CD4-positive, alpha-beta T cell treated with Interleukin-15 for 1 hour (primary cell): Measurements from ENCODE around the gene ZNHIT3.

Experiments
- DNase-seq: peaks from one replicate; pipeline ENCODE4 v3.0.0-alpha.2; 2020

Gene ZNHIT3

GRCh38 chr17:36515837-36516236 lies 29.4 kb downstream of the ZNHIT3 start:
- DNase-seq: no peak

- DNase-seq: no peak
Observed at GRCh38 chr17:36523113-36523512, 36.6 kb downstream of the ZNHIT3 start.

GRCh38 chr17:36524428-36524876 lies 38.0 kb downstream of the ZNHIT3 start:
- DNase-seq: no peak

GRCh38 chr17:36525113-36525512 lies 38.6 kb downstream of the ZNHIT3 start:
- no peak for DNase-seq

- no peak for DNase-seq
Observed at GRCh38 chr17:36525888-36526287, 39.4 kb downstream of the ZNHIT3 start.

GRCh38 chr17:36527621-36528250 lies 41.3 kb downstream of the ZNHIT3 start:
- no peak for DNase-seq

GRCh38 chr17:36529121-36529520 lies 42.6 kb downstream of the ZNHIT3 start:
- DNase-seq: no peak

- no peak for DNase-seq
Observed at GRCh38 chr17:36532435-36532975, 46.0 kb downstream of the ZNHIT3 start.

GRCh38 chr17:36533935-36534839 lies 47.7 kb downstream of the ZNHIT3 start:
- peak; percentile 52 for DNase-seq

GRCh38 chr17:36534840-36535668 lies 48.6 kb downstream of the ZNHIT3 start, which contains the start of the genes MYO19 and PIGW:
MYO19 (minus strand) TSS chr17:36534868; CDS start chr17:36532538, 2,330 bp downstream.
PIGW (plus strand) TSS chr17:36534987; CDS start chr17:36537102, 2,115 bp downstream.
- peak; percentile 88 for DNase-seq

- DNase-seq: no peak
Observed at GRCh38 chr17:36535669-36536081, 49.2 kb downstream of the ZNHIT3 start.

GRCh38 chr17:36540696-36541095 lies 54.2 kb downstream of the ZNHIT3 start:
- no peak for DNase-seq

- DNase-seq: no peak
Observed at GRCh38 chr17:36542755-36543154, 56.3 kb downstream of the ZNHIT3 start.

GRCh38 chr17:36544044-36544306 lies 57.5 kb downstream of the ZNHIT3 start:
- DNase-seq: peak; percentile 29

- DNase-seq: peak; percentile 94
Observed at GRCh38 chr17:36544307-36545076, 58.0 kb downstream of the ZNHIT3 start, which contains the start of gene GGNBP2. GGNBP2 (plus strand) TSS chr17:36544919; CDS start chr17:36545725, 806 bp downstream.

- DNase-seq: no peak
Observed at GRCh38 chr17:36545077-36545464, 58.6 kb downstream of the ZNHIT3 start.
